Stimulated activated CD4-positive, alpha-beta T cell treated with anti-CD3 and anti-CD28 coated beads, Interleukin-2, amount 100 ng/mL, for 4 hours (primary cell): ENCODE data around the gene EIF3F.
"Not testable (repeated sequence)": the region's sequence is repeated elsewhere in the genome, so short reads cannot be mapped to it uniquely, and the experiment has no call there.

Source experiments
- DNase-seq: peaks from one replicate; pipeline ENCODE4 v3.0.0-alpha.2; 2020; ENCODE audit warnings: low read depth

EIF3F gene

GRCh38 chr11:7987560-7987883, 385 bp downstream of the EIF3F start:
- DNase-seq = not testable (repeated sequence)

DNA sequence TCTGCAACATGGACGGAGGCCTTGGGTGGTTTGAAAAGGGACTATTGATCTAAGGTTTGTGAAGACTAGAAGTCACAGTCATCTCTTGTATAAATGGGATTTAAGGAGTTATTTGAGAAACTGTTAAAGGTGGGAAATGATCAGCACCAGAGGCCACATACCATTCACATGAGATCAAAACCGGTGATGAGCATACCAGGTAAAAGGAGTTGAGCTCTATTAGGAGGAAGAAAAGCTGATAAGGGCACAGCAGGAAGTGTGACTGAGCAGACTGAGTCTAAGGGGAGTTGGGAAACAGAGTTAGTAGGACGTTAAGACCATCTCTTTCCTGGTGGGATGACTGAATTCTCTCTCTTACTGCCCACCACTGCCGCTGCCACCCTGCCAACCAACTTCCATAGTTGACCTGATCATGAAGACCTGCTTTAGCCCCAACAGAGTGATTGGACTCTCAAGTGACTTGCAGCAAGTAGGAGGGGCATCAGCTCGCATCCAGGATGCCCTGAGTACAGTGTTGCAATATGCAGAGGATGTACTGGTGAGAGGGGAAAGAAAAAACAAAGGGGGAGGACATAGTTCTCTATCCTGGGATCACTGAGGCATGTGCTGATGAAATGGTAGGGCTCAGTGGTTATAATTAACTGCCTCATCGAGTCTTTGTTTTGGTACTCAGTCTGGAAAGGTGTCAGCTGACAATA, 7.6 kb downstream of the EIF3F start:
- DNase-seq = no peak

DNA sequence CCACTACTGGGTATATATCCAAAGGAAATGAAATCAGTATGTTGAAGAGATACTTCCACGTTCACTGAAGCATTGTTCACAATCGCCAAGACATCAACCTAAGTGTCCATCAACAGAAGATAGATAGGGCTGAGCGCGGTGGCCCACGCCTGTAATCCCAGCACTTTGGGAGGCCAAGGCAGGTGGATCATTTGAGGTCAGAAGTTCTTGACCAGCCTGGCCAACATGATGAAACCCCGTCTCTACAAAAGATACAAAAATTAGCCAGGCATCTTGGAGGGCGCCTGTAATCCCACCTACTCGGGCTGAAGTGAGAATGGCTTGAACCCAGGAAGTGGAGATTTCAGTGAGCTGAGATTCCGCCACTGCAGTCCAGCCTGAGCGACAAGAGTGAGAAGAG, 12.7 kb downstream of the EIF3F start:
- no peak for DNase-seq

DNA sequence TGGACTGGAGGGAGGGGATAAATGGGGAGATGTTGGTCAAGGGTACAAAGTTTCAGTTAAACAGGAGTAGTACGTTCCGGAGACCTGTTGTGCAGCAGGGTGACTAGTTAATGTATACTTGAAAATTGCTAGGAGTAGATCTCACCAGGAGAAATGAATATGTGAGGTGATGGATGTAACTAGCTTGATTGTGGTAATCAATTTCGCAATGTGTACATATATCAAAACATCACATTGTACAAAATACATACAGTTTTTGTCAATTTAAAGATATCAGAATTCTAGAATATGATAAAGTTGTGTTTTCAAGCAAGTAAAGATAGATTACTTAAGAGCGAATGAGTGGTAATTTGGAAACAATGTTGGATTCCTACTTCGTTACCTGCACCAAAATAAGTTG, 13.3 kb downstream of the EIF3F start:
- no peak for DNase-seq

DNA sequence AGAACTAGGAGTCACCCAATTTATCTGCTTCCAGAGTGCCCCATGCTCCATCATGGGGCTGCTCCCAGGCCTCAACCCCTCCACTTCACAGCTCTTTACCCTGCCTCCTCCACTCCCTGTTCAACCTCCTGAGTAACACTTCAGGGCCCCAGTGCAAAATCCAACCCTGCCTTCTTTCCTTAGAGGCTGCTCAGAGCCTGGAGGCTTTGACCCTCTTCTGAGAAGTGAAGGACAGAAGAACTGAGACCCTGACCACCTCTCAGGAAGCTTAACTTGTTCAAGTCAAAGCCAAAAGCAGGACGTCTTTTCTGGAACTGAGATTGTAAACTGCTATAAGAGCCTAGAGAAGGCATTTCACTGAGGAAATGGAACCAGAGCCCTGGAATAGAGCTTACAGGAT, 15.5 kb downstream of the EIF3F start:
- DNase-seq = no peak

DNA sequence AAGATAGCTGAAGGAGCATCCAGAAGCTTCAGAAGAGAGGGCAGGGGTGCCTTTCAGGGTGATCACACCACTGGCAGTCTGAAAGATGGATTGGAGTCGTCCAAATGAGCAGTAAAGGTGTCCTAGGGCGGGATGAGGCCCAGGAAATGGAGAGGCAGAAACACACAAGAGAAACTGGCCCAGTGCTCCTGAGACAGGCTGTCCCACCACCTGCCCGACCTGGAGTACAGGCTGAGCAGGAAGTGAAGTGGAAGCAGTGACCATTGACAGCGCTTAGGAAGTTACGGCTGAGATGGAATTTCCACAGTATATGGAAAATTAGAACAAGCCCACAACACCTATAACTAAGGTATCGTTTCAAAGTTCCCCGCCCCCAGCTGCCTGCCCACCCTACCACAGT, 16.1 kb downstream of the EIF3F start:
- DNase-seq = no peak

- DNase-seq = no peak
These were observed 16.9 kb downstream of the EIF3F start for GRCh38 chr11:8004008-8004407.

- no peak for DNase-seq
These were observed 18.4 kb downstream of the EIF3F start for GRCh38 chr11:8005556-8005955.

GRCh38 chr11:8006349-8006977, 19.3 kb downstream of the EIF3F start:
- peak; percentile 33 for DNase-seq

- no peak for DNase-seq
These were observed 21.1 kb downstream of the EIF3F start for GRCh38 chr11:8008212-8008611.

DNA sequence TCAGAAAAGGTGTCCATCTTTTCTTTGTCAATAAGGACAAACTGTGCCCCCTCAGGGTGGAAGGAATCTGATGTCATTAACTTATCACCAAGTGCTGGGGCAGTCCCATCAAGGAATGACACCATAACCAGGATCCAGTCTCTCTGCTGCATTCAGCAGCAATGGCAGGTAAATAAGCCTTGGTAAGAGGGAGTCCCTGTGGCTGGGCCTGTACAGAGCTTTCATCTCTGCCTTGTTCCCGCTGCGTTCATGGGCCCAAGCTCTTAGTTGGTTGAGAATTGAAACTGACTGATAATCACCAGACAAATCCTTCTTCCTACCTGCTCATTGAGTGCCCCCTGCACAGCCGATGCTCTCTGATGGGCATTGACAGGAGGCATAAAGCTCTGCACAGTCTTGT, 22.7 kb downstream of the EIF3F start:
- DNase-seq = no peak

DNA sequence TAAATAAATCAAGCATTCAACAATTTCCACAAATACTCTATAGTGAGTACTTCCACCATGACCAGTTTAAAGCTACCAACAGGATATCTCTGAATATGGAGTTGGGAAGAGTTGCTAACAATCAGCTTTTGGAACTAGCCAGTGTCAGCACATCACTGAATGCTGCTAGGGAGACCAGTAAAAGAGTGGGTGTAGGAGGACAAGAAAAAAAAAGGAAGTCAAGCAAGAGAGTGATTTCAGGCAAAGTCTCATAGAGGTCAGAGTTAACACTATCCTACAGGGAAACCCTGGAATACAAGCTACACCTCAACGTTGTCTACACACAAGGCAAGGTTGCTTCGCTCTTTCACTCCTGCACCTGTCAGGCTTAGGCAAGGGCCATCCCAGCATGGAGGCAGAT, 24.2 kb downstream of the EIF3F start:
- no peak for DNase-seq

DNA sequence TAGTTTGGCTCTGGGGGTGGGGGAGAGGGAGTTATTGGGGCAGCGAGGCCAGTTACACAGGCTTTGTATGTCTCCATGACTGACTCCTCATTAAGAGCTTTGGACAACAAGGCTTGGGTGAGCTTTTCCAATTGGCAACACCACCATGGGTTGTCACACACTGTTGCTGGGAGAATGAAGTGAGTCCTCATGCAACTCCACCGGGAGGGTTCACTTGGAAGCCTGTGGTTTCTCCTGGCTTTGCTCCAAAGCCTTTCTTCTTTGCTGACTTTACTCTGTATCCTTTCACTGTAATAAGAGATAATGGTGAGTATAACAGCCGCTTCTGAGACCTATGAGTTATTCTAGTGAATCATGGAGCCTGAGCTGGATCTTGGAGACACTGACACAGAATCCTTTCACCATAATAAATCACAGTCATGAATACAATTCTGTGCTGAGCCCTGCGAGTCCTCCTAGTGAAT, 24.9 kb downstream of the EIF3F start:
- no peak for DNase-seq

DNA sequence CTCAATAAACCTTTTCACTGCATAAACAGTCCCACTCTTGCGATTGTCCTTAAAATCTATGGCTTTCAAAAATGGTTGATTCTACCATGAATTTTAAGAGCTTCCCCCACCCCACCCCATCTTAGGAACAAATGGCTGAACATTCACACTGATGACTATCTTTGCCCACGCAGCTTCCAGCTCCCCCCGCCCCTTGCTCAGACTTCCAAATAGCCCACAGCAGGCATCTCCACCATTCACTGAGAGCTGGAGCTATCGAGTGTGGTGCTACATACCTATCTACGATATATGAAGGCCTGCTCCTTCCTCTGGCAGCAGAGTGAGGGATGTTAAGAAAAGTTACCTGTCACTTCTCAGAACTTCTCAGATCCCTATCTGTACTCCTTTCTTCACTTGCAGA, 26.7 kb downstream of the EIF3F start:
- DNase-seq = no peak

GRCh38 chr11:8015753-8016239, 28.7 kb downstream of the EIF3F start:
- no peak for DNase-seq

DNA sequence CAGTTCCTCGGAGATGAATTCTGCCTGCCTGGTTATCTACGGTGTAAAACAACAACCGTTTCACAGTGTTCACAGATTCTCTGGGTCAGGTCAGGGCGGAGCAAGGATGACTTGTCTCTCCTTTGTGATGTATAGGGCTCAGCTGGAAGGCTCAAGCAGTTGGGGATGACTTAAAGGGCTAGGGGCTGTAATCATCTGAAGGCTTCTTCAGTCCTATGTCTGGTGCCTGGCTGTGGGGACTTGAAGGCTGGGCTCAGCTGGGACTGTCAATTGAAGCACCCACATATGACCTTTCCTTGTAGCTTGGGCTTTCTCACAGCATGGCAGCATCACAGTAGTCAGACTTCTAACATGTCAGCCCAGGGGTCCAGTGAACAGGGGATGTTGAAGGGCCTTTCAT, 29.3 kb downstream of the EIF3F start:
- DNase-seq = no peak

DNA sequence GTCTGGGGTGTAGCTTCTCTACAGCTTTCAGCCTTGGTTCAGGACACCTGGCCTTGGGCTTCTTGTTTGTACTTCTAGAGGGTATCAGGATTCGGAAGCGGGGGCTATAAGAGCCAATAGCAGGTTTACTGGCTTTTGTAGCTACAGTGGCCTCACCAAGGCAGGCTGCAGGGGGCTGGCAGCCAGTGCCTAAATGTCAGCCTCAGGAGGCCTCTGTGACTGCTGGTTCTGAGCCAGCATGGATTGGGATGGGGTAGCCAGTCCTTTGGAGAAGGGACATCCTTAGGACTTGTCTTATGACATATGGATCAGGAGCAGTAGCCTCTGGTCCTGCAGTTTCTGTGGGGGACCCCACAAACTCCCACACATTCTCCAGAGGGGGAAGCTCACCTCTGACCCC, 29.9 kb downstream of the EIF3F start:
- no peak for DNase-seq

DNA sequence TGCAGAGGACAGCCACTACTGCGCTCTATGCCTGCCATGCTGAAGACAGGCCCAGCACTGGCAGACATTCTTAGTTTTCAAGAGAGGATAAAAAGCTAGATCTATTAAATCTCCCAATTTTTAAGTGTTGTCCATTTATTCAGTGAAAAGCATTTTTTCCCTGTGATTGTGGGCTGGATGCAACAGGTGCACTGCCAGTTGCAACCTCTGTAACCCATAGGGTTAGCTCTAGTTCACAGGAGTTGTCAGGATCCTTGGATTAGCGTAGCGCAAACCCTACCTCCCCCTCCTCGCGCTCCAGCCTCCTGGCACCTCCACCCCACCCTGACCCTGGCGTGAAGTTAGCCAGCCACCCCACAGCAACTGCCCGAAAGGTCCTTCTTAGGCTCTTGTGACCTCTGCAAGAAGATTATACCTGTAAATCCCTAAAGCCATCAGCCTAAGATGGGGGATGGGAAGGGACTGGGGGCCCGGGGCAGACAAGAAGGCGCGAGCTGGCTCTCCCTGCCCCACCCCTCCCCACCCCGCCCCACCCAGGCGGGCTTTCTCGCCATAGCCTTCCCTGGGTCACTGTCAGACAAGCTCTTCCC, 30.9 kb downstream of the EIF3F start:
- DNase-seq = no peak

DNA sequence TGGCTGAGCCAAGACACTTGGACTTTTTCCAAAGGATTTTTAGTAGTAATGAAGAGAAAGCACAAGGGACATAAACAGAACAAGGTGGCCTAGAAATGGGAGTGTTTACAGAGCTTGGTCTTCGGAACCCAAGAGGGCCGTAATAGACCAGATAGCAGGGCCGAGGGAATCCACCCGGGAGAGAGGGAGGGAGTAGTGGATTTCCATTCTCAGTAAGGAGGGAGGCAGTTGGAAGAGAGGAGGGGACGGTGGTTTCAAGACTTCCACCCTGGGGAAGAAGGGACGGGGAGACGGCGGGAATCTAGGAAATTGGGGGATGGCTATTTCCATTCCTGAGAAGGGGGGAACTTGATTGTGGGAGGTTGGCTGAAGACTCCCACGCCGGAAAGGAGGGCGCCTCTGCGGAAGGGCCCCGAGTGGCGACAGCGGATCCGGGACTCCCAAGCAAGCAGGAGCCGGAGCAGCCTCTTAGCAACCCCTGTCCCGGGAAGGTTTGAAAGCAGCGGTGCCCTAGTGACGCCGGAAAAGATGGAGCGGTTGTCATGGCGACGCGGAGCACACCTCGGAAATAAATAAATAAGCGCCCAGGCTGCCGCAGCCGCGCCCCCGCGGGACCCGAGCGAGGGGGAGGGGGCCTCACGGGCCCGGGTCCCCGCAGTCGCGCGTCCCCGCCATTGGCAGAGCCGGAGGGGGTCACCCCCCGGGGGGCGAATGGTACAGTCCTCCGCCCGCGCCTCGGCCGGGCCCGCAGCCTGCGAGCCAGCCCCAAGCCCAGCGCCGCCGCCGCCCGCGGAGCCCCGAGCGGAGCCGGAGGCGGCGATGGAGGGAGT, 31.6 kb downstream of the EIF3F start:
- DNase-seq = peak; percentile 49

DNA sequence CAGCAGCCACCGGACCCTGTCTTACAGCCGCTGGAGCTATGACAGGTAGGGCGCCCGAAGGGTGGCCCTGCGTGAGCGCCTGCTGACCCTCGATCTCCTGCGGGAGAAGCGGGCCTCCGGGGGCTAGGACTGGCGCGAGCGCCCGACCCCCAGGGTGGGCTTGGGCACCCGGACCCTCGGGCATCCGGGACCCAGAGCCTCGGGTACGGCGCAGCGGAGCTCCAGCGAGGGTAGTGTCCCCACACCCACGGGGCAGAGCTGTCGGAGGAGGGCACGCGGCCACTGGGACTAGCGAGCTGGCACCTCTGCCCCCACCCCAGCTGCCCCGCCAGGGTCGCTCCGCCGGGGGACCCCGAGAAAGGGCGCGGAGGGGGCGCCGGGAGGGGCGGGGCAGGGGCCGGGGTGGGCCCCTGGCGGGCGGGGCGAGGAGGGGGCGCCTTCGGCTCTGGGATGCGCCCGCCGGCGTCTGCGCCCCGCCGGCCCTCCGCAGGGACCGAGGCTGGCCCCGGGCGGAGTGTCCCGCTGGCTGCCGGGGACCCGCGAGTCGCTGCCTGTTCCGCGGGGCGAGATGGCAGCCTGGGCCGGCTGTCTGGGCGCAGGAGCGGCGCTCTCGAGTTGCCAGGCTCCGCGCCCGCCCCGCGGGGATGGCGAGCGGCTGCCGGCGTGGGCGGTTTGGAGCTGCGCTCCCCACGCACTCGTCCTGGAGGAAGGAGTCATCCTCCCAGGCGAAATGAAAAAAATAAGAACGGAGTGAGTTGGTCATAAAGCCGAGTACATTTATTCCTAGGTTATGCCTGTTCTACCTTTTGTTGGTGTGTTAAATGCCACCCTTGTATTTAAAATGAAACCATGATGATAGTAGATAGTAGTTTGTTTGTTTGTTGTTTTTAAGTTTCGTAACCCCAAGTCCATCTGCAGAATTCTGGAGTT, 32.4 kb downstream of the EIF3F start:
- peak; percentile 24 for DNase-seq

- DNase-seq = no peak
These were observed 33.1 kb downstream of the EIF3F start for GRCh38 chr11:8020244-8020597.

GRCh38 chr11:8021920-8022319, 34.8 kb downstream of the EIF3F start:
- no peak for DNase-seq
